H7 (cell line): ENCODE data around the gene EPHA1. TPM values are rescaled to one million over a fixed set of nuclear protein-coding genes. Genes with fewer than 3 reads are reported as not detected.

Experiments used
- DNase-seq: peaks from one replicate; pipeline ENCODE4 v3.0.0; 2012
- H3K27me3 ChIP-seq: 2 replicates; pipeline ENCODE4 v1.6.0; 2011; ENCODE audit warnings: mild to moderate bottlenecking, low read length; ENCODE audit not compliant: control insufficient read depth, insufficient read depth
- H3K36me3 ChIP-seq: replicated peaks from 2 replicates; pipeline ENCODE4 v1.5.1; 2011; ENCODE audit warnings: low read length; ENCODE audit not compliant: control insufficient read depth, insufficient read depth
- H3K4me3 ChIP-seq: 2 replicates; pipeline ENCODE4 v1.5.1; 2011; ENCODE audit warnings: low read depth, mild to moderate bottlenecking, control low read depth, low read length, moderate library complexity; ENCODE audit not compliant: insufficient read depth
- total RNA-seq: library from RNA; depleted of rRNA; stranded (reverse); fragments of >200 nt; shearing (Covaris generic); gene quantifications from 2 replicates; pipeline ENCODE4 v1.2.3, GENCODE V29; 2014

Gene EPHA1
- total RNA-seq, 1 experiment from 2014 or later, result 176 TPM

- Histone ChIP-seq H3K36me3 (no peaks in the 10 kb centered on the region), H3K27me3 (peaks cover 8% of the 10 kb centered on the region), H3K4me3 (no peak overlapping the region)
- DNase-seq, result no peak
Observed at GRCh38 chr7:143368387-143368786, 40.3 kb downstream of the EPHA1 start.

- peaks cover 12% of the 10 kb centered on the region for H3K27me3 ChIP-seq
- H3K4me3 ChIP-seq, result no peak overlapping the region
- H3K36me3 ChIP-seq, result no peaks in the 10 kb centered on the region
- DNase-seq, result no peak
Observed at GRCh38 chr7:143367972-143368371, 40.7 kb downstream of the EPHA1 start.

GRCh38 chr7:143363016-143363937, 45.4 kb downstream of the EPHA1 start:
- Histone ChIP-seq H3K4me3 (peak overlapping the region; percentile 69), H3K27me3 (peaks cover 18% of the 10 kb centered on the region), H3K36me3 (no peaks in the 10 kb centered on the region; the same call in 1 of the 2 replicates)
- no peak for DNase-seq

GRCh38 chr7:143362131-143363015, 46.3 kb downstream of the EPHA1 start, which contains the start of gene FAM131B:
FAM131B (minus strand) TSS chr7:143362713; CDS start chr7:143362603, 110 bp downstream.
- H3K36me3 ChIP-seq, result no peaks in the 10 kb centered on the region; the same call in 1 of the 2 replicates
- DNase-seq, result peak; percentile 98
- peaks cover 18% of the 10 kb centered on the region for H3K27me3 ChIP-seq
- peak within 1 kb of the TSS; percentile 69 for H3K4me3 ChIP-seq

- DNase-seq, result peak; percentile 94
- H3K36me3 ChIP-seq, result no peaks in the 10 kb centered on the region; the same call in 1 of the 2 replicates
- peak overlapping the region; percentile 69 for H3K4me3 ChIP-seq
- H3K27me3 ChIP-seq, result peaks cover 18% of the 10 kb centered on the region
Observed at GRCh38 chr7:143361552-143362130, 47.0 kb downstream of the EPHA1 start.

GRCh38 chr7:143360788-143361551, 47.7 kb downstream of the EPHA1 start:
- peak overlapping the region; percentile 69 for H3K4me3 ChIP-seq
- peak; percentile 92 for DNase-seq
- H3K27me3 ChIP-seq, result peaks cover 18% of the 10 kb centered on the region

GRCh38 chr7:143359771-143360353, 48.8 kb downstream of the EPHA1 start:
- DNase-seq, result no peak
- Histone ChIP-seq H3K4me3 (no peak overlapping the region), H3K36me3 (peaks cover 6% of the 10 kb centered on the region), H3K27me3 (peaks cover 18% of the 10 kb centered on the region)

More at GRCh38 chr7:143360788-143361551, 47.7 kb downstream of the EPHA1 start:
- H3K36me3 ChIP-seq, result peaks cover 5% of the 10 kb centered on the region

- peaks cover 12% of the 10 kb centered on the region for H3K27me3 ChIP-seq
- H3K36me3 ChIP-seq, result peaks cover 6% of the 10 kb centered on the region
- DNase-seq, result no peak
- H3K4me3 ChIP-seq, result no peak overlapping the region
Observed at GRCh38 chr7:143358626-143359025, 50.0 kb downstream of the EPHA1 start.

- no peak for DNase-seq
- H3K27me3 ChIP-seq, result peaks cover 4% of the 10 kb centered on the region; the same call in 1 of the 2 replicates
- no peak overlapping the region for H3K4me3 ChIP-seq
- H3K36me3 ChIP-seq, result peaks cover 6% of the 10 kb centered on the region
Observed at GRCh38 chr7:143356414-143357050, 52.1 kb downstream of the EPHA1 start.

- Histone ChIP-seq H3K36me3 (peaks cover 6% of the 10 kb centered on the region), H3K4me3 (no peak overlapping the region), H3K27me3 (peaks cover 3% of the 10 kb centered on the region; the same call in 1 of the 2 replicates)
- DNase-seq, result peak; percentile 78
Observed at GRCh38 chr7:143355450-143356385, 52.9 kb downstream of the EPHA1 start.

GRCh38 chr7:143354965-143355364, 53.7 kb downstream of the EPHA1 start:
- no peak for DNase-seq
- no peak overlapping the region for H3K4me3 ChIP-seq
- no peaks in the 10 kb centered on the region for H3K27me3 ChIP-seq
- peaks cover 6% of the 10 kb centered on the region for H3K36me3 ChIP-seq

- H3K4me3 ChIP-seq, result no peak overlapping the region
- no peak for DNase-seq
- no peaks in the 10 kb centered on the region for H3K27me3 ChIP-seq
- peaks cover 6% of the 10 kb centered on the region for H3K36me3 ChIP-seq
Observed at GRCh38 chr7:143354376-143354775, 54.3 kb downstream of the EPHA1 start.
